Osteoblast (primary cell): ENCODE results near the gene CROCC2. TPM values are rescaled to one million over a fixed set of nuclear protein-coding genes. Genes with fewer than 3 reads are reported as not detected.

Source experiments
- DNase-seq: peaks from one replicate; pipeline ENCODE4 v3.0.0; 2011; ENCODE audit warnings: low spot score, mixed read lengths; ENCODE audit not compliant: insufficient read length; ENCODE audit errors: missing footprints
- H2AFZ ChIP-seq: 2 replicates; pipeline ENCODE4 v1.6.0; 2011; ENCODE audit warnings: mild to moderate bottlenecking, low read length
- H3K27ac ChIP-seq: 2 replicates; pipeline ENCODE4 v1.5.1; 2011; ENCODE audit warnings: mild to moderate bottlenecking, low read depth, low read length, moderate library complexity
- H3K27me3 ChIP-seq: 2 replicates; pipeline ENCODE4 v1.6.0; 2012; ENCODE audit warnings: mild to moderate bottlenecking, control low read depth, inconsistent platforms, low read length, moderate library complexity; ENCODE audit not compliant: insufficient read depth
- H3K36me3 ChIP-seq: 2 replicates; pipeline ENCODE4 v1.5.1; 2011; ENCODE audit warnings: mild to moderate bottlenecking, low read length, control low read depth, moderate library complexity; ENCODE audit not compliant: insufficient read depth
- H3K4me1 ChIP-seq: 2 replicates; pipeline ENCODE4 v1.5.1; 2011; ENCODE audit warnings: mild to moderate bottlenecking, low read length, control low read depth, moderate library complexity; ENCODE audit not compliant: insufficient read depth
- H3K4me2 ChIP-seq: 2 replicates; pipeline ENCODE4 v1.6.0; 2011; ENCODE audit warnings: mild to moderate bottlenecking, low read length; ENCODE audit not compliant: insufficient read depth
- H3K4me3 ChIP-seq: fragments of 200-600 bp; sonication (generic); 3 replicates; pipeline ENCODE4 v1.5.1; 2012; ENCODE audit warnings: mild to moderate bottlenecking, low read length, inconsistent platforms; ENCODE audit not compliant: insufficient read depth
- H3K79me2 ChIP-seq: 2 replicates; pipeline ENCODE4 v1.6.0; 2012; ENCODE audit warnings: mild to moderate bottlenecking, low read length, control low read depth, inconsistent platforms; ENCODE audit not compliant: insufficient read depth
- H3K9me3 ChIP-seq: 2 replicates; pipeline ENCODE4 v1.5.1; 2011; ENCODE audit warnings: low read depth, low read length, control low read depth
- H4K20me1 ChIP-seq: 2 replicates; pipeline ENCODE4 v1.6.0; 2012; ENCODE audit warnings: mild to moderate bottlenecking, low read length, control low read depth; ENCODE audit not compliant: insufficient read depth
- CTCF ChIP-seq: IDR thresholded peaks from 2 replicates; pipeline ENCODE4 v1.5.1; 2011; ENCODE audit warnings: mild to moderate bottlenecking, low read depth, low read length, moderate library complexity; ENCODE audit errors: extremely low read depth
- total RNA-seq: library from RNA; depleted of rRNA; stranded (reverse); fragments of >200 nt; gene quantifications from 2 replicates; pipeline ENCODE4 v1.2.3, GENCODE V29; 2012

Gene CROCC2
- total RNA-seq, 1 donor: under 0.01 TPM

- H3K27ac ChIP-seq: no peak overlapping the region
- no peak for TF ChIP-seq CTCF
- peak; percentile 94 for DNase-seq
- H3K4me1 ChIP-seq: peaks cover 6% of the 10 kb centered on the region
- H3K79me2 ChIP-seq: no peaks in the 10 kb centered on the region
- peaks cover 3% of the 10 kb centered on the region for H3K27me3 ChIP-seq
- H4K20me1 ChIP-seq: no peaks in the 10 kb centered on the region
- no peak overlapping the region for H2AFZ ChIP-seq
- H3K4me3 ChIP-seq: no peak overlapping the region
- H3K9me3 ChIP-seq: no peaks in the 10 kb centered on the region
- no peak overlapping the region for H3K4me2 ChIP-seq
- H3K36me3 ChIP-seq: no peaks in the 10 kb centered on the region
Measured at GRCh38 chr2:240926516-240927389, 20.6 kb downstream of the CROCC2 start.

- no peaks in the 10 kb centered on the region for H3K9me3 ChIP-seq
- no peak overlapping the region for H2AFZ ChIP-seq
- H3K4me3 ChIP-seq: no peak overlapping the region
- H3K79me2 ChIP-seq: no peaks in the 10 kb centered on the region
- H3K36me3 ChIP-seq: no peaks in the 10 kb centered on the region
- H3K4me1 ChIP-seq: peaks cover under 1% of the 10 kb centered on the region
- no peak overlapping the region for H3K4me2 ChIP-seq
- peaks cover 3% of the 10 kb centered on the region for H3K27me3 ChIP-seq
- H3K27ac ChIP-seq: no peak overlapping the region
- TF ChIP-seq CTCF: no peak
- peak; percentile 66 for DNase-seq
- H4K20me1 ChIP-seq: no peaks in the 10 kb centered on the region
Measured at GRCh38 chr2:240927390-240927781, 21.2 kb downstream of the CROCC2 start.

GRCh38 chr2:240928476-240929363, 22.6 kb downstream of the CROCC2 start:
- Histone ChIP-seq H3K4me3 (no peak overlapping the region), H3K36me3 (no peaks in the 10 kb centered on the region)

More at GRCh38 chr2:240928476-240929363, 22.6 kb downstream of the CROCC2 start:
- H3K27ac ChIP-seq: no peak overlapping the region
- no peaks in the 10 kb centered on the region for H3K9me3 ChIP-seq
- H3K4me1 ChIP-seq: no peaks in the 10 kb centered on the region
- H2AFZ ChIP-seq: no peak overlapping the region
- no peaks in the 10 kb centered on the region for H3K79me2 ChIP-seq
- no peak for TF ChIP-seq CTCF
- peaks cover 3% of the 10 kb centered on the region for H3K27me3 ChIP-seq
- no peaks in the 10 kb centered on the region for H4K20me1 ChIP-seq
- peak; percentile 80 for DNase-seq
- H3K4me2 ChIP-seq: no peak overlapping the region
